Endodermal cell (in vitro differentiated cells): ENCODE measurements around the gene SEC31A. TPM values are rescaled to one million over a fixed set of nuclear protein-coding genes. Genes with fewer than 3 reads are reported as not detected.

Source experiments
- DNase-seq: peaks from one replicate; pipeline ENCODE4 v3.0.0-alpha.2; 2017
- H3K27ac ChIP-seq: 2 replicates; pipeline ENCODE4 v1.5.1; 2013; ENCODE audit warnings: mild to moderate bottlenecking, low read depth, low read length, moderate library complexity
- H3K27me3 ChIP-seq: 2 replicates; pipeline ENCODE4 v1.6.1; 2013; ENCODE audit warnings: mild to moderate bottlenecking, low read length, moderate library complexity; ENCODE audit not compliant: insufficient read depth, control insufficient read depth, poor library complexity, severe bottlenecking
- H3K36me3 ChIP-seq: 2 replicates; pipeline ENCODE4 v1.7.0; 2013; ENCODE audit warnings: mild to moderate bottlenecking, low read length, moderate library complexity; ENCODE audit not compliant: control insufficient read depth, insufficient read depth
- H3K4me1 ChIP-seq: one replicate; pipeline ENCODE4 v1.7.0; 2013; ENCODE audit warnings: low read length; ENCODE audit not compliant: control insufficient read depth, insufficient read depth
- H3K4me3 ChIP-seq: 2 replicates; pipeline ENCODE4 v1.5.1; 2013; ENCODE audit warnings: mild to moderate bottlenecking, low read length, moderate library complexity
- H3K9ac ChIP-seq: 2 replicates; pipeline ENCODE4 v1.6.1; 2013; ENCODE audit warnings: mild to moderate bottlenecking, low read length, moderate library complexity; ENCODE audit not compliant: poor library complexity, severe bottlenecking; ENCODE audit errors: extremely low read depth
- H3K9me3 ChIP-seq: 2 replicates; pipeline ENCODE4 v1.6.1; 2013; ENCODE audit warnings: mild to moderate bottlenecking, low read length, moderate library complexity; ENCODE audit not compliant: control insufficient read depth
- H3K27ac Mint-ChIP-seq: 2 replicates; pipeline ENCODE4 v1.8.0; 2020; ENCODE audit warnings: mixed read lengths
- H3K27me3 Mint-ChIP-seq: 2 replicates; pipeline ENCODE4 v1.8.0; 2021; ENCODE audit warnings: mild to moderate bottlenecking, mixed read lengths; ENCODE audit not compliant: insufficient read depth
- H3K36me3 Mint-ChIP-seq: 2 replicates; pipeline ENCODE4 v1.8.0; 2020; ENCODE audit warnings: low read depth, mixed read lengths
- H3K4me1 Mint-ChIP-seq: 2 replicates; pipeline ENCODE4 v1.8.0; 2020; ENCODE audit warnings: mixed read lengths
- H3K4me3 Mint-ChIP-seq: 2 replicates; pipeline ENCODE4 v1.8.0; 2020; ENCODE audit warnings: mild to moderate bottlenecking, moderate library complexity, mixed read lengths
- H3K9me3 Mint-ChIP-seq: 2 replicates; pipeline ENCODE4 v1.8.0; 2020; ENCODE audit warnings: mild to moderate bottlenecking, mixed read lengths
- WGBS, 2 experiments: methylation state at CpG; one replicate each; pipeline versions ENCODE4 v1.1.5 to v1.1.7; 2013; ENCODE audit warnings: missing lambda C conversion rate in 2 of 2, mixed read lengths in 1 of 2; ENCODE audit not compliant: insufficient coverage in 1 of 2, insufficient read length in 1 of 2; 5-methylcytosine and 5-hydroxymethylcytosine counted together
- total RNA-seq, 2 donors: library from RNA; stranded (reverse); fragmentation: NEBNext Ultra II Directional in 1 of 2; extraction: Animal tissue kit (Norgen Biotek cat#: 25700) in 1 of 2; gene quantifications; 2 replicates in 1 of 2; 3 replicates in 1 of 2; pipeline ENCODE4 v1.2.1, GENCODE V29; 2021
- TF ChIP-seq, protein P1 (sequence below): fragments of 200-600 bp; sonication (generic); conservative IDR thresholded peaks from 2 replicates; pipeline ENCODE4 v1.5.0; 2021; ENCODE audit warnings: antibody characterized with exemption, mild to moderate bottlenecking

Gene SEC31A
- total RNA-seq, 2 donors from 2014 or later: 166 to 182 TPM

DNA sequence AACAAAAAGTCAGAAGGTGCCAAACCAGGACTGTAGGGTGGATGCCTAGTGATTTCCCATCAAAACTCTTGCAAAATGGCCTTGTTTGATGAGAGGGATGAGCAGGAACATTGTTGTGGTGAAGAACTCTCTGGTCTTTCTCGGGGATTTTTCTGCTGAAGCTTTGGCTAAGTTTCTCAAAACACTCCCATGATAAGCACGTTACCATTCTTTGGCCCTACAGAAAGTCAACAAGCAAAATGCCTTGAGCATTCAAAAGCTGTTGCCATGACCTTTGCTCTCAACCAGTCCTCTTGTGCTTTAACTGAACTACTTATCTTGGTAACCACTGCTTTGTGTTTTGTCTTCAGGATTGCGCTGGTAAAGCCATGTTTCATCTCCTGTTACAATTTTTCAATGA is 3.0 kb upstream of the SEC31A start:
- Histone ChIP-seq H3K9me3 (no peaks in the 10 kb centered on the region), H3K9ac (peak overlapping the region; percentile 14), H3K27me3 (no peaks in the 10 kb centered on the region), H3K4me1 (peaks cover 15% of the 10 kb centered on the region), H3K4me3 (peak overlapping the region; percentile 98), H3K27ac (no peak overlapping the region), H3K36me3 (peaks cover 59% of the 10 kb centered on the region)
- Mint-ChIP-seq H3K27ac (peak overlapping the region; percentile 79), H3K27me3 (no peaks in the 10 kb centered on the region), H3K4me1 (peaks cover 52% of the 10 kb centered on the region), H3K36me3 (peaks cover 48% of the 10 kb centered on the region), H3K4me3 (peak overlapping the region; percentile 24), H3K9me3 (no peaks in the 10 kb centered on the region)
- TF ChIP-seq, protein P1, sequence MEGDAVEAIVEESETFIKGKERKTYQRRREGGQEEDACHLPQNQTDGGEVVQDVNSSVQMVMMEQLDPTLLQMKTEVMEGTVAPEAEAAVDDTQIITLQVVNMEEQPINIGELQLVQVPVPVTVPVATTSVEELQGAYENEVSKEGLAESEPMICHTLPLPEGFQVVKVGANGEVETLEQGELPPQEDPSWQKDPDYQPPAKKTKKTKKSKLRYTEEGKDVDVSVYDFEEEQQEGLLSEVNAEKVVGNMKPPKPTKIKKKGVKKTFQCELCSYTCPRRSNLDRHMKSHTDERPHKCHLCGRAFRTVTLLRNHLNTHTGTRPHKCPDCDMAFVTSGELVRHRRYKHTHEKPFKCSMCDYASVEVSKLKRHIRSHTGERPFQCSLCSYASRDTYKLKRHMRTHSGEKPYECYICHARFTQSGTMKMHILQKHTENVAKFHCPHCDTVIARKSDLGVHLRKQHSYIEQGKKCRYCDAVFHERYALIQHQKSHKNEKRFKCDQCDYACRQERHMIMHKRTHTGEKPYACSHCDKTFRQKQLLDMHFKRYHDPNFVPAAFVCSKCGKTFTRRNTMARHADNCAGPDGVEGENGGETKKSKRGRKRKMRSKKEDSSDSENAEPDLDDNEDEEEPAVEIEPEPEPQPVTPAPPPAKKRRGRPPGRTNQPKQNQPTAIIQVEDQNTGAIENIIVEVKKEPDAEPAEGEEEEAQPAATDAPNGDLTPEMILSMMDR: no peak
- DNase-seq: no peak
- WGBS, 2 experiments: 83 to 92% methylated on average over 2 to 3 of the region's 3 CpGs

- H3K4me1 Mint-ChIP-seq: peaks cover 49% of the 10 kb centered on the region
- no peaks in the 10 kb centered on the region for H3K27me3 ChIP-seq
- H3K4me3 Mint-ChIP-seq: peak overlapping the region; percentile 92
- H3K9me3 Mint-ChIP-seq: no peaks in the 10 kb centered on the region
- DNase-seq: no peak
- H3K9ac ChIP-seq: no peak overlapping the region
- TF ChIP-seq, protein P1: no peak
- H3K36me3 ChIP-seq: peaks cover 48% of the 10 kb centered on the region
- peak overlapping the region; percentile 98 for H3K4me3 ChIP-seq
- peak overlapping the region; percentile 97 for H3K27ac Mint-ChIP-seq
- H3K4me1 ChIP-seq: peaks cover 15% of the 10 kb centered on the region
- H3K27ac ChIP-seq: no peak overlapping the region
- no peaks in the 10 kb centered on the region for H3K27me3 Mint-ChIP-seq
- H3K9me3 ChIP-seq: no peaks in the 10 kb centered on the region
- peaks cover 37% of the 10 kb centered on the region for H3K36me3 Mint-ChIP-seq
- WGBS, 2 experiments: 91 to 100% methylated on average over 1 of the region's 1 CpG
These were observed 1.5 kb upstream of the SEC31A start for GRCh38 chr4:82892467-82892802.

DNA sequence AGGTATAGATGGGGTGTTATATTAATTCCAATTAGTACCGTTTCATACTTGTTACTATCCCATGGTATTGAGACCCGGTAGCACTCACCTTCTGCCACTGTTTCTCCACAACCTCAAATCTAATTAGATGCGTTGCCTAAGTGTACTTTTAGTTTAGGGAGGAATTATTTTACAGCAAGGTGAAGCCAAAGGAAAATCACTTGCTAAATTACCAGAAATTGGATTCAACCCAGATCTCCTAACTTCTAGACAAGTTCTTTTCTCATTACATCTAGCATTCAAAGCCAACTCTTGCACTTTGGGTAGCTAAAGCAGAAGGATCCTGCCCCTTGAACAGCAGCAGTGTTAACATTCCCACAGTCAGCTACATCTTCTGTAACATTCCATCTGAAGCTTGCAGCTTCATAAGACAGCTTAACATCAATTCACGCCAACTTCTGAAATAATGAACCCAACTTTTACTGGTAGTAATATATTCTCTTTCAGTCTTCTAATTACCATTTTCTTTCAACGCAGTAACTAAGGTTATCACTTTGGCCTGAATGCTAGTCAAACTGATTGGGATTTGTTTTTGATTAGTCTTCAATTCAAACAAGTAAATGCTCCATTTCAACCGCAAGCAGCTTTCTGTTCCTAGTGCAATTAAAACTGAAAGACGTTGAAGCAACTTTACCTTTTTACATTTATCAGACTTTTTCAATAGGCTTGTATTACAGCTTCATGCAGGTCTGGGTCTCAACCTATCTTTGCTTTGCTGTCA is 934 bp upstream of the SEC31A start:
- H3K9me3 Mint-ChIP-seq: no peaks in the 10 kb centered on the region
- peak overlapping the region; percentile 92 for H3K4me3 Mint-ChIP-seq
- H3K4me1 Mint-ChIP-seq: peaks cover 50% of the 10 kb centered on the region
- peaks cover 33% of the 10 kb centered on the region for H3K36me3 Mint-ChIP-seq
- Histone ChIP-seq H3K4me1 (peaks cover 15% of the 10 kb centered on the region), H3K27ac (peak overlapping the region; percentile 94), H3K4me3 (peak overlapping the region; percentile 98), H3K36me3 (peaks cover 43% of the 10 kb centered on the region), H3K9me3 (no peaks in the 10 kb centered on the region), H3K9ac (peak overlapping the region; percentile 100), H3K27me3 (no peaks in the 10 kb centered on the region)
- 31 to 63% methylated on average over 4 to 7 of the region's 7 CpGs for WGBS, 2 experiments
- TF ChIP-seq, protein P1: no peak
- no peaks in the 10 kb centered on the region for H3K27me3 Mint-ChIP-seq
- H3K27ac Mint-ChIP-seq: peak overlapping the region; percentile 97
- DNase-seq: no peak
